DOHH2 (cell line): ENCODE measurements around the gene MDN1.

Source experiments
- EZH2phosphoT487 ChIP-seq: fragments of 200-600 bp; sonication (generic); IDR thresholded peaks from 2 replicates; pipeline ENCODE4 v1.6.1; 2017; ENCODE audit warnings: borderline replicate concordance, mild to moderate bottlenecking, antibody characterized with exemption, low read length, moderate library complexity, mixed read lengths
- TF ChIP-seq, protein P1 (sequence below): fragments of 200-600 bp; sonication (generic); IDR thresholded peaks from one replicate; pipeline ENCODE4 v1.5.1; 2014; ENCODE audit warnings: antibody characterized with exemption, mild to moderate bottlenecking, low read depth, low read length; ENCODE audit not compliant: poor library complexity, severe bottlenecking

DNA sequence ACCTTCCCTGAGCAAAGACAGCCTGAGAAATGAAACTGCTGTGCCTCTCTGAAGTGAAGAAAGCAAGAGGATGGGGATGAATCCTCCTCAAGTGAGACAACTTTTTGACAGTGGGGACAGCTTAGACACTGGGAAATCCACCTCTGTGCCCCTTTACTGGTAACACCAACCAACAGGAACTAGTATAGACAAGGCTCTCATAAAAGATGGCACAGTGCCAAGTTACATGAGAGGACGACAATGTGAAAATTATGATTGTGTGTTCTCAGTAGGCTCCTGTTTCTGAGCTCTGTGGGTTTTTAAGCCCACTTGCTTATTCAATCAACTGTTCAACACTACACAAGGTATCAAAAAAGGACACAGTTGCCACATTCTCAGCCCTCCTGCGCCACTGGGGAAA is 139.4 kb downstream of the MDN1 start:
- TF ChIP-seq, protein P1, sequence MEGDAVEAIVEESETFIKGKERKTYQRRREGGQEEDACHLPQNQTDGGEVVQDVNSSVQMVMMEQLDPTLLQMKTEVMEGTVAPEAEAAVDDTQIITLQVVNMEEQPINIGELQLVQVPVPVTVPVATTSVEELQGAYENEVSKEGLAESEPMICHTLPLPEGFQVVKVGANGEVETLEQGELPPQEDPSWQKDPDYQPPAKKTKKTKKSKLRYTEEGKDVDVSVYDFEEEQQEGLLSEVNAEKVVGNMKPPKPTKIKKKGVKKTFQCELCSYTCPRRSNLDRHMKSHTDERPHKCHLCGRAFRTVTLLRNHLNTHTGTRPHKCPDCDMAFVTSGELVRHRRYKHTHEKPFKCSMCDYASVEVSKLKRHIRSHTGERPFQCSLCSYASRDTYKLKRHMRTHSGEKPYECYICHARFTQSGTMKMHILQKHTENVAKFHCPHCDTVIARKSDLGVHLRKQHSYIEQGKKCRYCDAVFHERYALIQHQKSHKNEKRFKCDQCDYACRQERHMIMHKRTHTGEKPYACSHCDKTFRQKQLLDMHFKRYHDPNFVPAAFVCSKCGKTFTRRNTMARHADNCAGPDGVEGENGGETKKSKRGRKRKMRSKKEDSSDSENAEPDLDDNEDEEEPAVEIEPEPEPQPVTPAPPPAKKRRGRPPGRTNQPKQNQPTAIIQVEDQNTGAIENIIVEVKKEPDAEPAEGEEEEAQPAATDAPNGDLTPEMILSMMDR = no peak
- no peak for TF ChIP-seq EZH2phosphoT487
